Measurements from ENCODE around the gene CFB. TPM values are rescaled to one million over a fixed set of nuclear protein-coding genes. Genes with fewer than 3 reads are reported as not detected.

CFB gene
- total and polyA plus RNA-seq, 3 experiments from 2014 or later = 0.31 to 0.83 (median 0.40) TPM

- no peak overlapping the region for H3K4me3 ChIP-seq (ENCODE audit: low read length)
- Mint-ChIP-seq H3K27me3 (peaks cover 0 to 1% of the 10 kb centered on the region in 2 donors), H3K4me1 (peaks cover 18 to 23% (median 22%) of the 10 kb centered on the region in 3 donors), H3K36me3 (peaks cover 11 to 80% (median 12%) of the 10 kb centered on the region in 3 donors), H3K9me3 (no peaks in the 10 kb centered on the region), H3K27ac (peak overlapping the region in 2 of 8 donors; percentile 38 to 47), H3K4me3 (peak overlapping the region in 1 of 7 donors; percentile 58)
- H3K9me3 ChIP-seq (ENCODE audit: low read length) = no peaks in the 10 kb centered on the region
- no peak overlapping the region for H3K27ac ChIP-seq (ENCODE audit: low read depth, low read length)
- ChIA-PET CTCF (no interaction called here), POLR2A (no interaction called here)
- H3K36me3 ChIP-seq (ENCODE audit: insufficient read depth, low read length) = peaks cover 38% of the 10 kb centered on the region
- no peak for DNase-seq
- no peaks in the 10 kb centered on the region for H3K27me3 ChIP-seq (ENCODE audit: insufficient read depth, low read length, poor library complexity, severe bottlenecking)
- H3K4me1 ChIP-seq (ENCODE audit: insufficient read depth, low read length) = peaks cover 18% of the 10 kb centered on the region
Observed at GRCh38 chr6:31954511-31954910, 8.6 kb downstream of the CFB start.

DNA sequence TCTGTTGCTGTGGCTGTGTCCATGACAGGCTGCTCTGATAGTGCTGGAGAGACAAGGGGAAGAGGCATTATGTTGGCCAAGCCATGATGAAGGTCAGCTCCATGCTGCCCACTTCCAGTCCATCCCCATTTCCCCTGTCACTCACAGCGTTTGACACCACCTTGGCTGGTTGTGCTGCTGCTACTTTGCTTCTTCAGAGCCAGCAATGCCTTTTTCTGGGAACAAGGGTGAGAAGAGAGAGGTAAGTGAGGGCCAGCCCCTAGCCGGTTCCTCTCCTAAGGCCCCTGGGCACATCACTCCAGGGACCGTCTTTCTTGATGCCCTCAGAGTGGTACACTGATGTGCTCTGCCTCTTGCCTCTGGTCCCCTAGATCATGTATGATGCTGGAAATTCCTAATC lies 10.9 kb downstream of the CFB start:
- ChIA-PET POLR2A (interaction anchor here (0.7 to 4.7 kb wide), 2 partner anchors 14 to 1448 kb away, joined by 3 to 71 read pairs; partner anchors contain the start of gene DXO), CTCF (interaction anchor here (1.0 to 1.3 kb wide), 2 partner anchors 14 to 34 kb away, joined by 3 read pairs; no protein-coding TSS in a partner anchor)
- Mint-ChIP-seq H3K36me3 (peaks cover 11 to 90% (median 16%) of the 10 kb centered on the region in 3 donors), H3K27me3 (peaks cover 0 to 1% of the 10 kb centered on the region in 2 donors), H3K4me3 (no peak overlapping the region), H3K9me3 (no peaks in the 10 kb centered on the region), H3K4me1 (peaks cover 28 to 42% (median 38%) of the 10 kb centered on the region in 3 donors), H3K27ac (peak overlapping the region in 6 of 8 donors; percentile 17 to 99 (median 96))
- DNase-seq = no peak
- Histone ChIP-seq H3K4me3 (ENCODE audit: low read length) (no peak overlapping the region), H3K27me3 (ENCODE audit: insufficient read depth, low read length, poor library complexity, severe bottlenecking) (no peaks in the 10 kb centered on the region), H3K36me3 (ENCODE audit: insufficient read depth, low read length) (peaks cover 55% of the 10 kb centered on the region), H3K27ac (ENCODE audit: low read depth, low read length) (no peak overlapping the region), H3K4me1 (ENCODE audit: insufficient read depth, low read length) (peaks cover 27% of the 10 kb centered on the region), H3K9me3 (ENCODE audit: low read length) (no peaks in the 10 kb centered on the region)

GRCh38 chr6:31958412-31958740 lies 12.5 kb downstream of the CFB start:
- H3K4me1 ChIP-seq (ENCODE audit: insufficient read depth, low read length) = peaks cover 27% of the 10 kb centered on the region
- no peaks in the 10 kb centered on the region for H3K27me3 ChIP-seq (ENCODE audit: insufficient read depth, low read length, poor library complexity, severe bottlenecking)
- no peaks in the 10 kb centered on the region for H3K9me3 Mint-ChIP-seq
- POLR2A ChIA-PET = interaction anchor here (0.6 to 4.7 kb wide), 5 partner anchors 13 to 1857 kb away, joined by 3 to 71 read pairs (median 4); partner anchors contain the start of genes DXO and GPANK1
- H3K27ac ChIP-seq (ENCODE audit: low read depth, low read length) = peak overlapping the region; percentile 99
- H3K36me3 Mint-ChIP-seq = peaks cover 7 to 90% (median 20%) of the 10 kb centered on the region in 3 donors
- no peaks in the 10 kb centered on the region for H3K9me3 ChIP-seq (ENCODE audit: low read length)
- H3K27me3 Mint-ChIP-seq = peaks cover 0 to 1% of the 10 kb centered on the region in 2 donors
- H3K4me3 ChIP-seq (ENCODE audit: low read length) = peak overlapping the region; percentile 100
- CTCF ChIA-PET = no interaction called here
- peak overlapping the region; percentile 96 to 99 (median 98) for H3K27ac Mint-ChIP-seq
- peak overlapping the region; percentile 88 to 98 (median 95) for H3K4me3 Mint-ChIP-seq
- no peak for DNase-seq
- H3K36me3 ChIP-seq (ENCODE audit: insufficient read depth, low read length) = peaks cover 59% of the 10 kb centered on the region
- H3K4me1 Mint-ChIP-seq = peaks cover 34 to 47% (median 40%) of the 10 kb centered on the region in 3 donors

DNA sequence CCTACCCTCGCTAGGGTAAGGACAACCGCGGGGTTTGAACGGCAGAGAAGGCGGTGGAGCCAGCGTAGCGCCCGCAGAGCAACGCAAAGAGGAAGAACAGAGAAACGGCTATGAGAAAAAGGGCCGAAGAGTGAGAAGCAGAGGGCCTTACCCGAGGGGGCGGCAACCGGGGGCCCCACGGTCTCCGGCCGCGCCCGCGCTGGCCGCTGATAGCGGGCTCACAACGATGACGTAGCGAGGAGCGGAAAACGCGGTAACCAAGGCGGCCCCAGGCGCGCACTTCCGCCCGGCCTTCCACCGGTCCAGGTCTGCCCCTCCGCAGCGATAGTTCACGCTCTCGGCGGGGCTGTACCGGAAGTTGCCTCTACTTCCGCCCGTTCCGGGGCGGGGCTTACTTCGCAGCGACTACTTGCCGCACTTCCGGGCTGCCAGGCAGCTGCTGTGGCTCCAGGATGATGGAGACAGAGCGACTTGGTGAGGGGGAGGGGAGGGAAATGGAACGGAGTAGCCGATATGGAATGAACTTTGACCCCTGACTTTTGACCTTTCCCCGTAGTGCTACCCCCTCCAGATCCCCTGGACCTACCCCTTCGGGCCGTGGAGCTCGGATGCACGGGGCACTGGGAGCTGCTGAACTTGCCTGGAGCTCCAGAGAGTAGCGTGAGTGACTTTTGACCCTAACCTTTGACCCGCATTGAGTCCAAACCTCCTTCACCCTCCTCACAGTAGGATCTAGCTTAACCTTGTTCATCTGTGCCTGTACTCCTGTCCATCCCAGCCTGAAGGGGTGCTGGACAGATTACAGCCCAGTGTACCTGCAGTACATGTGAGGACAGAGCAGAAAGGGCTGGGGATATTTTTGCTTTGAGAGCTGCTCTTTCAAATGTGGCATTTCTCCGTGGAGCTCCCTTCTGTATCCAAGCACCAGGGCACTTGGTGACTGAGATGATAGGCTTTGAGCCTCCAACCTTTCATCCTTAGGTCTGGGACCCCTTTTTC lies 13.1 kb downstream of the CFB start, which contains the start of the genes NELFE and SKIC2:
Gene NELFE, minus strand, starts transcription at position 231 of the 999 bp plus-strand sequence. CDS start 525 bp downstream, outside the sequence.
Gene SKIC2, plus strand, starts transcription at position 435 of the 999 bp plus-strand sequence. Its CDS starts 18 bp downstream, at position 453.
- Mint-ChIP-seq H3K4me1 (peaks cover 34 to 47% (median 40%) of the 10 kb centered on the region in 3 donors), H3K4me3 (peak within 1 kb of the TSS; percentile 88 to 98 (median 95)), H3K27ac (peak within 1 kb of the TSS; percentile 96 to 99 (median 98)), H3K36me3 (peaks cover 6 to 90% (median 21%) of the 10 kb centered on the region in 3 donors), H3K27me3 (peaks cover 0 to 1% of the 10 kb centered on the region in 2 donors), H3K9me3 (no peaks in the 10 kb centered on the region)
- POLR2A ChIA-PET = interaction anchor here (0.5 to 4.7 kb wide), 7 partner anchors 12 to 1858 kb away, joined by 3 to 71 read pairs (median 4); partner anchors contain the start of genes DXO, GPANK1 and ZBTB12
- DNase-seq = peak; percentile 98 to 99 (median 98)
- no peaks in the 10 kb centered on the region for H3K27me3 ChIP-seq (ENCODE audit: insufficient read depth, low read length, poor library complexity, severe bottlenecking)
- H3K27ac ChIP-seq (ENCODE audit: low read depth, low read length) = peak within 1 kb of the TSS; percentile 99
- H3K4me3 ChIP-seq (ENCODE audit: low read length) = peak within 1 kb of the TSS; percentile 100
- no peaks in the 10 kb centered on the region for H3K9me3 ChIP-seq (ENCODE audit: low read length)
- peaks cover 27% of the 10 kb centered on the region for H3K4me1 ChIP-seq (ENCODE audit: insufficient read depth, low read length)
- peaks cover 55% of the 10 kb centered on the region for H3K36me3 ChIP-seq (ENCODE audit: insufficient read depth, low read length)
- CTCF ChIA-PET = interaction anchor here (0.7 to 1.2 kb wide), 5 partner anchors 12 to 88 kb away, joined by 3 to 8 read pairs (median 3); partner anchors contain the start of gene DXO

DNA sequence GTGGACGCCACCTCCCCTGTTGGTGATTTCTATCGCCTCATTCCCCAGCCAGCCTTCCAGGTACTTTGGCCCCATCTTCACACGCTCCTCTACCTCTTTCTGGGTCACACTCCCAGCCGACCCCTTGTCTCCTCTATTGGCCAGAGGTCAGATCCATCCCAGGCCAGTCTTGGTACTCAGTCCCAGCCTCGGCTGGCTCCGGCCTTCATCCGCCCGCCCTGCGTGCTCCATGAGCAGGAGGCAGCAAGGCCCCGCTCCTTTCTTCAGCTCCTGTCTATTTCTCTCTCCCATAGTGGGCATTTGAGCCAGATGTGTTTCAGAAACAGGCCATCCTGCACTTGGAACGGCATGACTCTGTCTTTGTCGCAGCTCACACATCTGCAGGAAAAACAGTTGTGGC lies 15.7 kb downstream of the CFB start:
- Mint-ChIP-seq H3K4me1 (peaks cover 34 to 47% (median 40%) of the 10 kb centered on the region in 3 donors), H3K27ac (peak overlapping the region in 7 of 8 donors; percentile 46 to 99 (median 83)), H3K36me3 (peaks cover 0 to 90% (median 18%) of the 10 kb centered on the region in 3 donors), H3K4me3 (peak overlapping the region in 1 of 7 donors; percentile 56), H3K27me3 (peaks cover 0 to 1% of the 10 kb centered on the region in 2 donors), H3K9me3 (no peaks in the 10 kb centered on the region)
- ChIA-PET CTCF (interaction anchor here (1.0 to 1.6 kb wide), 2 partner anchors 9 to 10 kb away, joined by 3 to 7 read pairs; no protein-coding TSS in a partner anchor), POLR2A (no interaction called here)
- Histone ChIP-seq H3K4me3 (ENCODE audit: low read length) (no peak overlapping the region), H3K27me3 (ENCODE audit: insufficient read depth, low read length, poor library complexity, severe bottlenecking) (no peaks in the 10 kb centered on the region), H3K36me3 (ENCODE audit: insufficient read depth, low read length) (peaks cover 60% of the 10 kb centered on the region), H3K27ac (ENCODE audit: low read depth, low read length) (no peak overlapping the region), H3K9me3 (ENCODE audit: low read length) (no peaks in the 10 kb centered on the region), H3K4me1 (ENCODE audit: insufficient read depth, low read length) (peaks cover 27% of the 10 kb centered on the region)
- DNase-seq = no peak

DNA sequence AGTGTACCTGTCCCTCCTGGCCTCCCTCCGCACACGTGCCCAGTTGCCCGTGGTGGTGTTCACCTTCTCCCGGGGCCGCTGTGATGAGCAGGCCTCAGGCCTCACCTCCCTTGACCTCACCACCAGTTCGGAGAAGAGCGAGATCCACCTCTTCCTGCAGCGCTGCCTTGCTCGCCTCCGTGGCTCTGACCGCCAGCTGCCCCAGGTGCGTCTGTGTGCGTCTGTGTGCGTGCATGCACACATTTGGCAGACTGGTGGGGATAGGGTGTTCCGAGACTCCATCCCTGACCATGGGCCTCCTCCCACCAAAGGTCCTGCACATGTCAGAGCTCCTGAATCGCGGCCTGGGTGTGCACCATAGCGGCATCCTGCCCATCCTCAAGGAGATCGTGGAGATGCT lies 18.0 kb downstream of the CFB start:
- peaks cover 74% of the 10 kb centered on the region for H3K36me3 ChIP-seq (ENCODE audit: insufficient read depth, low read length)
- no peaks in the 10 kb centered on the region for H3K9me3 ChIP-seq (ENCODE audit: low read length)
- no peaks in the 10 kb centered on the region for H3K9me3 Mint-ChIP-seq
- H3K36me3 Mint-ChIP-seq = peaks cover 0 to 95% (median 24%) of the 10 kb centered on the region in 3 donors
- peaks cover 21 to 30% (median 23%) of the 10 kb centered on the region in 3 donors for H3K4me1 Mint-ChIP-seq
- H3K4me3 Mint-ChIP-seq = no peak overlapping the region
- H3K4me1 ChIP-seq (ENCODE audit: insufficient read depth, low read length) = peaks cover 14% of the 10 kb centered on the region
- H3K27ac ChIP-seq (ENCODE audit: low read depth, low read length) = no peak overlapping the region
- no peaks in the 10 kb centered on the region for H3K27me3 Mint-ChIP-seq
- H3K4me3 ChIP-seq (ENCODE audit: low read length) = no peak overlapping the region
- ChIA-PET CTCF (no interaction called here), POLR2A (no interaction called here)
- no peaks in the 10 kb centered on the region for H3K27me3 ChIP-seq (ENCODE audit: insufficient read depth, low read length, poor library complexity, severe bottlenecking)
- DNase-seq = no peak
- peak overlapping the region in 2 of 8 donors; percentile 71 to 76 for H3K27ac Mint-ChIP-seq

DNA sequence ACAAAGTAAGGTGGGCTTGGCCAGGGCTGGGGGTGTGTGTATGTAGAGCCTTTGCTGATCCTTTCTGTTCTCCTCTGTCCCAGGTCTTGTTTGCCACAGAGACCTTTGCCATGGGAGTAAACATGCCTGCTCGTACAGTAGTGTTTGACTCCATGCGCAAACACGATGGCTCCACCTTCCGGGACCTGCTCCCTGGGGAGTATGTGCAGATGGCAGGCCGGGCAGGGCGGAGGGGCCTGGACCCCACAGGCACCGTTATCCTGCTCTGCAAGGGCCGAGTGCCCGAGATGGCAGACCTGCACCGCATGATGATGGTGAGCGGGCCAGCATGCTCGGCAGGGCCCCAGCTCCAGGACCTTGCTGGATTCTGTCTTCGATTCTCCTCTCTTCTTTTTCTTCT lies 19.8 kb downstream of the CFB start:
- Mint-ChIP-seq H3K9me3 (no peaks in the 10 kb centered on the region), H3K27me3 (peaks cover 0 to 1% of the 10 kb centered on the region in 2 donors), H3K4me3 (no peak overlapping the region), H3K4me1 (peaks cover 17 to 26% (median 18%) of the 10 kb centered on the region in 3 donors), H3K27ac (peak overlapping the region in 2 of 8 donors; percentile 38 to 76), H3K36me3 (peaks cover 0 to 96% (median 26%) of the 10 kb centered on the region in 3 donors)
- no peak for DNase-seq
- Histone ChIP-seq H3K4me3 (ENCODE audit: low read length) (no peak overlapping the region), H3K27ac (ENCODE audit: low read depth, low read length) (no peak overlapping the region), H3K36me3 (ENCODE audit: insufficient read depth, low read length) (peaks cover 75% of the 10 kb centered on the region), H3K27me3 (ENCODE audit: insufficient read depth, low read length, poor library complexity, severe bottlenecking) (no peaks in the 10 kb centered on the region), H3K9me3 (ENCODE audit: low read length) (no peaks in the 10 kb centered on the region), H3K4me1 (ENCODE audit: insufficient read depth, low read length) (peaks cover 9% of the 10 kb centered on the region)
- ChIA-PET CTCF (interaction anchor here (1.1 kb wide), 1 partner anchor 13 kb away, joined by 3 read pairs; no protein-coding TSS in a partner anchor), POLR2A (no interaction called here)

Data from CD8-positive, alpha-beta memory T cell (primary cell).